SK-N-SH treated with all-trans-retinoic acid at 6 μM for 48 hours (cell line): ENCODE data around the gene RAB33B.

Experiments used
- ATAC-seq: fragments of 200-7000 bp; cut with Tn5 transposase; 3 replicates; pipeline ENCODE4 v1.9.1; 2020; ENCODE audit warnings: mild to moderate bottlenecking, moderate library complexity
- ARNTL ChIP-seq: fragments of 450-650 bp; formaldehyde crosslinking; IDR thresholded peaks from 2 replicates; pipeline ENCODE4 v1.5.0; 2020; ENCODE audit warnings: low read depth, mild to moderate bottlenecking, moderate library complexity, borderline replicate concordance
- CSDC2 ChIP-seq: fragments of 250-450 bp; sonication (Bioruptor Pico); IDR thresholded peaks from 2 replicates; pipeline ENCODE4 v1.5.0; 2020; ENCODE audit warnings: mild to moderate bottlenecking, moderate library complexity
- ESRRG ChIP-seq: fragments of 250-450 bp; sonication (Bioruptor Pico); IDR thresholded peaks from 2 replicates; pipeline ENCODE4 v1.6.1; 2021; ENCODE audit warnings: mild to moderate bottlenecking
- GLIS3 ChIP-seq: fragments of 250-450 bp; sonication (Bioruptor Pico); IDR thresholded peaks from 2 replicates; pipeline ENCODE4 v1.5.0; 2020; ENCODE audit warnings: mild to moderate bottlenecking, moderate library complexity
- ISL1 ChIP-seq: fragments of 250-450 bp; sonication (Bioruptor Pico); IDR thresholded peaks from 2 replicates; pipeline ENCODE4 v2.1.2; 2022; ENCODE audit warnings: mild to moderate bottlenecking, moderate library complexity
- OSR1 ChIP-seq: fragments of 250-450 bp; sonication (Bioruptor Pico); IDR thresholded peaks from 2 replicates; pipeline ENCODE4 v1.8.0; 2022; ENCODE audit warnings: moderate library complexity, mild to moderate bottlenecking, inconsistent platforms
- POU6F1 ChIP-seq: fragments of 250-450 bp; sonication (Bioruptor Pico); IDR thresholded peaks from 2 replicates; pipeline ENCODE4 v1.8.0; 2021; ENCODE audit warnings: low read depth, mild to moderate bottlenecking, moderate library complexity, borderline replicate concordance
- PPARA ChIP-seq: fragments of 250-450 bp; sonication (Bioruptor Pico); IDR thresholded peaks from 2 replicates; pipeline ENCODE4 v1.5.0; 2020; ENCODE audit warnings: mild to moderate bottlenecking, borderline replicate concordance
- RARB ChIP-seq: fragments of 250-450 bp; sonication (Bioruptor Pico); IDR thresholded peaks from 2 replicates; pipeline ENCODE4 v1.8.0; 2021; ENCODE audit warnings: mild to moderate bottlenecking, moderate library complexity
- SNAI2 ChIP-seq: fragments of 250-450 bp; sonication (Bioruptor Pico); IDR thresholded peaks from 2 replicates; pipeline ENCODE4 v1.5.0; 2020; ENCODE audit warnings: mild to moderate bottlenecking, moderate library complexity
- TCF4 ChIP-seq: fragments of 250-450 bp; sonication (Bioruptor Pico); IDR thresholded peaks from 2 replicates; pipeline ENCODE4 v1.8.0; 2021; ENCODE audit warnings: mild to moderate bottlenecking, moderate library complexity, borderline replicate concordance
- TOX ChIP-seq: fragments of 250-450 bp; sonication (Bioruptor Pico); IDR thresholded peaks from 2 replicates; pipeline ENCODE4 v1.8.0; 2021; ENCODE audit warnings: mild to moderate bottlenecking, moderate library complexity, borderline replicate concordance
- ZC3H10 ChIP-seq: fragments of 250-450 bp; sonication (Bioruptor Pico); IDR thresholded peaks from 2 replicates; pipeline ENCODE4 v1.5.1; 2021; ENCODE audit warnings: mild to moderate bottlenecking, moderate library complexity
- ZFP3 ChIP-seq: fragments of 250-450 bp; sonication (Bioruptor Pico); IDR thresholded peaks from 2 replicates; pipeline ENCODE4 v1.5.0; 2020; ENCODE audit warnings: mild to moderate bottlenecking, moderate library complexity
- ZFP30 ChIP-seq: fragments of 450-650 bp; formaldehyde crosslinking; IDR thresholded peaks from 2 replicates; pipeline ENCODE4 v1.5.0; 2022; ENCODE audit warnings: mild to moderate bottlenecking, moderate library complexity
- ZNF565 ChIP-seq: fragments of 450-650 bp; formaldehyde crosslinking; conservative IDR thresholded peaks from 2 replicates; pipeline ENCODE4 v1.5.0; 2020; ENCODE audit warnings: low read depth, mild to moderate bottlenecking, moderate library complexity
- ZNF70 ChIP-seq: fragments of 450-650 bp; formaldehyde crosslinking; IDR thresholded peaks from 2 replicates; pipeline ENCODE4 v1.5.0; 2020; ENCODE audit warnings: mild to moderate bottlenecking, moderate library complexity
- ZNF8 ChIP-seq: fragments of 450-650 bp; formaldehyde crosslinking; IDR thresholded peaks from 2 replicates; pipeline ENCODE4 v1.5.0; 2020; ENCODE audit warnings: mild to moderate bottlenecking, moderate library complexity
- TF ChIP-seq, protein P1 (sequence below): fragments of 250-450 bp; sonication (Bioruptor Pico); IDR thresholded peaks from 2 replicates; pipeline ENCODE4 v1.5.0; 2020; ENCODE audit warnings: mild to moderate bottlenecking, moderate library complexity
- TF ChIP-seq, protein P2 (sequence below): fragments of 250-450 bp; sonication (Bioruptor Pico); IDR thresholded peaks from 2 replicates; pipeline ENCODE4 v1.5.1; 2020; ENCODE audit warnings: low read depth, mild to moderate bottlenecking, moderate library complexity
- TF ChIP-seq, protein P3 (sequence below): fragments of 250-450 bp; sonication (Bioruptor Pico); IDR thresholded peaks from 2 replicates; pipeline ENCODE4 v1.5.1; 2021; ENCODE audit warnings: mild to moderate bottlenecking, moderate library complexity

RAB33B gene

DNA sequence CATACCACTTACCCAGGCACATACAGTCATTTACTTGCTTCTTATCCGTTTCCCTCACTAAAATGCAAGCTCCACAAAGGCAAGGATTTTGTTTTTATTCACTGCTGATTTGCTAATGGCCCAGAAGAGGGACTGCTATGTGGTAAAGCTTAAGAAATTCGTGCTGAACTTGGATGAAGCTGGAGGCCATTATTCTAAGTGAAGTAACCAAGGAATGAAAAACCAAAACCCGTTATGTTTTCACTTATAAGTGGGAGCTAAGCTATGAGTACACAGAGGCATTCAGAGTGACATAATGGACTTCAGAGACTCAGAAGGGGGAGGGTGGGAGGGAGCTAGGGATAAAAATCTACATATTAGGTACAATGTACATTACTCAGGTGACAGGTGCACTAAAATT, 47.2 kb downstream of the RAB33B start:
- TF ChIP-seq CSDC2 = no peak
- TF ChIP-seq ESRRG (CRISPR knock-in tag) = no peak
- no peak for TF ChIP-seq ZC3H10 (CRISPR knock-in tag)
- no peak for TF ChIP-seq SNAI2 (CRISPR knock-in tag)
- TF ChIP-seq, protein P1, sequence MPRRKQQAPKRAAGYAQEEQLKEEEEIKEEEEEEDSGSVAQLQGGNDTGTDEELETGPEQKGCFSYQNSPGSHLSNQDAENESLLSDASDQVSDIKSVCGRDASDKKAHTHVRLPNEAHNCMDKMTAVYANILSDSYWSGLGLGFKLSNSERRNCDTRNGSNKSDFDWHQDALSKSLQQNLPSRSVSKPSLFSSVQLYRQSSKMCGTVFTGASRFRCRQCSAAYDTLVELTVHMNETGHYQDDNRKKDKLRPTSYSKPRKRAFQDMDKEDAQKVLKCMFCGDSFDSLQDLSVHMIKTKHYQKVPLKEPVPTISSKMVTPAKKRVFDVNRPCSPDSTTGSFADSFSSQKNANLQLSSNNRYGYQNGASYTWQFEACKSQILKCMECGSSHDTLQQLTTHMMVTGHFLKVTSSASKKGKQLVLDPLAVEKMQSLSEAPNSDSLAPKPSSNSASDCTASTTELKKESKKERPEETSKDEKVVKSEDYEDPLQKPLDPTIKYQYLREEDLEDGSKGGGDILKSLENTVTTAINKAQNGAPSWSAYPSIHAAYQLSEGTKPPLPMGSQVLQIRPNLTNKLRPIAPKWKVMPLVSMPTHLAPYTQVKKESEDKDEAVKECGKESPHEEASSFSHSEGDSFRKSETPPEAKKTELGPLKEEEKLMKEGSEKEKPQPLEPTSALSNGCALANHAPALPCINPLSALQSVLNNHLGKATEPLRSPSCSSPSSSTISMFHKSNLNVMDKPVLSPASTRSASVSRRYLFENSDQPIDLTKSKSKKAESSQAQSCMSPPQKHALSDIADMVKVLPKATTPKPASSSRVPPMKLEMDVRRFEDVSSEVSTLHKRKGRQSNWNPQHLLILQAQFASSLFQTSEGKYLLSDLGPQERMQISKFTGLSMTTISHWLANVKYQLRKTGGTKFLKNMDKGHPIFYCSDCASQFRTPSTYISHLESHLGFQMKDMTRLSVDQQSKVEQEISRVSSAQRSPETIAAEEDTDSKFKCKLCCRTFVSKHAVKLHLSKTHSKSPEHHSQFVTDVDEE (CRISPR knock-in tag) = no peak
- TF ChIP-seq TCF4 (CRISPR knock-in tag) = no peak
- TF ChIP-seq RARB = no peak
- no peak for TF ChIP-seq OSR1 (CRISPR knock-in tag)
- TF ChIP-seq, protein P2, sequence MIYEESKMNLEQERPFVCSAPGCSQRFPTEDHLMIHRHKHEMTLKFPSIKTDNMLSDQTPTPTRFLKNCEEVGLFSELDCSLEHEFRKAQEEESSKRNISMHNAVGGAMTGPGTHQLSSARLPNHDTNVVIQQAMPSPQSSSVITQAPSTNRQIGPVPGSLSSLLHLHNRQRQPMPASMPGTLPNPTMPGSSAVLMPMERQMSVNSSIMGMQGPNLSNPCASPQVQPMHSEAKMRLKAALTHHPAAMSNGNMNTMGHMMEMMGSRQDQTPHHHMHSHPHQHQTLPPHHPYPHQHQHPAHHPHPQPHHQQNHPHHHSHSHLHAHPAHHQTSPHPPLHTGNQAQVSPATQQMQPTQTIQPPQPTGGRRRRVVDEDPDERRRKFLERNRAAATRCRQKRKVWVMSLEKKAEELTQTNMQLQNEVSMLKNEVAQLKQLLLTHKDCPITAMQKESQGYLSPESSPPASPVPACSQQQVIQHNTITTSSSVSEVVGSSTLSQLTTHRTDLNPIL = no peak
- TF ChIP-seq, protein P3, sequence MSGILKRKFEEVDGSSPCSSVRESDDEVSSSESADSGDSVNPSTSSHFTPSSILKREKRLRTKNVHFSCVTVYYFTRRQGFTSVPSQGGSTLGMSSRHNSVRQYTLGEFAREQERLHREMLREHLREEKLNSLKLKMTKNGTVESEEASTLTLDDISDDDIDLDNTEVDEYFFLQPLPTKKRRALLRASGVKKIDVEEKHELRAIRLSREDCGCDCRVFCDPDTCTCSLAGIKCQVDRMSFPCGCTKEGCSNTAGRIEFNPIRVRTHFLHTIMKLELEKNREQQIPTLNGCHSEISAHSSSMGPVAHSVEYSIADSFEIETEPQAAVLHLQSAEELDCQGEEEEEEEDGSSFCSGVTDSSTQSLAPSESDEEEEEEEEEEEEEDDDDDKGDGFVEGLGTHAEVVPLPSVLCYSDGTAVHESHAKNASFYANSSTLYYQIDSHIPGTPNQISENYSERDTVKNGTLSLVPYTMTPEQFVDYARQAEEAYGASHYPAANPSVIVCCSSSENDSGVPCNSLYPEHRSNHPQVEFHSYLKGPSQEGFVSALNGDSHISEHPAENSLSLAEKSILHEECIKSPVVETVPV (CRISPR knock-in tag) = no peak
- ATAC-seq = no peak

DNA sequence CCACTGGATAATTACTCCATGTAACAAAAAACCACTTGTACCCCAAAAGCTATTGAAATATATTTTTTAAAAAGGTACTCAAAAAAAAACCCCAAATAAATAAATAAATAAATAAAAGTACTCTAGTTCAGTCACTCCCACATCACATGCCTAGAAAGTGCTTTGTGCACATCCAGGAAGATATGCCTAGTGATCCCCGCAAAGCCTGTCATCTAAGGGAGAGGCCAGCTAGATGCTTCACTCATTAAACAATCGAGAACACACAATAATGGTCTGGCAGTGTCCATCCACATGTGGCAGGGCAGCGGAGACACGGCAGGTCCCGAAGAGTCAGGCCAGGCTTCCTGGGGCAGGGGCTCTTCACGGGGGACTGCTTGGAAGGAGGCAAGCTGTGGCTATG, 47.6 kb downstream of the RAB33B start:
- no peak for ATAC-seq
- TF ChIP-seq ZC3H10 (CRISPR knock-in tag) = no peak
- TF ChIP-seq PPARA (CRISPR knock-in tag) = no peak
- TF ChIP-seq ZNF70 = no peak
- no peak for TF ChIP-seq ARNTL (CRISPR knock-in tag)
- no peak for TF ChIP-seq GLIS3 (CRISPR knock-in tag)
- TF ChIP-seq POU6F1 (CRISPR knock-in tag) = no peak
- TF ChIP-seq ZFP3 (CRISPR knock-in tag) = no peak
- TF ChIP-seq ZFP30 (CRISPR knock-in tag) = no peak
- TF ChIP-seq, protein P3 (CRISPR knock-in tag) = no peak
- no peak for TF ChIP-seq ZNF565 (CRISPR knock-in tag)
- TF ChIP-seq ESRRG (CRISPR knock-in tag) = no peak
- TF ChIP-seq SNAI2 (CRISPR knock-in tag) = no peak
- no peak for TF ChIP-seq ZNF8 (CRISPR knock-in tag)
- no peak for TF ChIP-seq RARB
- no peak for TF ChIP-seq CSDC2
- TF ChIP-seq ISL1 = no peak
- TF ChIP-seq TOX (CRISPR knock-in tag) = no peak

GRCh38 chr4:139501927-139502899, 48.3 kb downstream of the RAB33B start:
- no peak for TF ChIP-seq ZNF70
- TF ChIP-seq ZNF8 (CRISPR knock-in tag) = no peak
- no peak for TF ChIP-seq PPARA (CRISPR knock-in tag)
- TF ChIP-seq ZFP3 (CRISPR knock-in tag) = no peak
- TF ChIP-seq, protein P2 = no peak
- TF ChIP-seq ESRRG (CRISPR knock-in tag) = no peak
- no peak for TF ChIP-seq POU6F1 (CRISPR knock-in tag)
- no peak; the same call in 2 of the 3 replicates for ATAC-seq
